Activated naive CD4-positive, alpha-beta T cell treated with anti-CD3 and anti-CD28 coated beads, Interleukin-2, amount 10 ng/mL, durations not matched to agents 7 days and 5 days (primary cell): ENCODE data around the gene MRPL38.
A peak's percentile ranks its signal among the peaks of the same experiment; 100 is the strongest.

ENCODE experiments used
- CTCF ChIA-PET: fragments of 350-600 bp; sonication (Branson Sonifier 250); formaldehyde crosslinking; loops from one replicate; lab custom pipeline; 2021; ENCODE audit warnings: antibody characterized with exemption; lab: Charles Lee
- DNase-seq: peaks from one replicate; pipeline ENCODE4 v3.0.0-alpha.2; 2020
- H3K27ac Mint-ChIP-seq: one replicate; pipeline ENCODE4 v1.8.0; 2021; ENCODE audit warnings: mild to moderate bottlenecking, moderate library complexity, mixed read lengths
- H3K27me3 Mint-ChIP-seq: one replicate; pipeline ENCODE4 v1.8.0; 2021; ENCODE audit warnings: mild to moderate bottlenecking, mixed read lengths
- H3K36me3 Mint-ChIP-seq: one replicate; pipeline ENCODE4 v1.8.0; 2021; ENCODE audit warnings: mixed read lengths
- H3K4me1 Mint-ChIP-seq: one replicate; pipeline ENCODE4 v1.8.0; 2021; ENCODE audit warnings: mixed read lengths
- H3K4me3 Mint-ChIP-seq: one replicate; pipeline ENCODE4 v1.8.0; 2021; ENCODE audit warnings: mild to moderate bottlenecking, moderate library complexity, mixed read lengths
- H3K9me3 Mint-ChIP-seq: one replicate; pipeline ENCODE4 v1.8.0; 2021; ENCODE audit warnings: mixed read lengths

MRPL38 gene

DNA sequence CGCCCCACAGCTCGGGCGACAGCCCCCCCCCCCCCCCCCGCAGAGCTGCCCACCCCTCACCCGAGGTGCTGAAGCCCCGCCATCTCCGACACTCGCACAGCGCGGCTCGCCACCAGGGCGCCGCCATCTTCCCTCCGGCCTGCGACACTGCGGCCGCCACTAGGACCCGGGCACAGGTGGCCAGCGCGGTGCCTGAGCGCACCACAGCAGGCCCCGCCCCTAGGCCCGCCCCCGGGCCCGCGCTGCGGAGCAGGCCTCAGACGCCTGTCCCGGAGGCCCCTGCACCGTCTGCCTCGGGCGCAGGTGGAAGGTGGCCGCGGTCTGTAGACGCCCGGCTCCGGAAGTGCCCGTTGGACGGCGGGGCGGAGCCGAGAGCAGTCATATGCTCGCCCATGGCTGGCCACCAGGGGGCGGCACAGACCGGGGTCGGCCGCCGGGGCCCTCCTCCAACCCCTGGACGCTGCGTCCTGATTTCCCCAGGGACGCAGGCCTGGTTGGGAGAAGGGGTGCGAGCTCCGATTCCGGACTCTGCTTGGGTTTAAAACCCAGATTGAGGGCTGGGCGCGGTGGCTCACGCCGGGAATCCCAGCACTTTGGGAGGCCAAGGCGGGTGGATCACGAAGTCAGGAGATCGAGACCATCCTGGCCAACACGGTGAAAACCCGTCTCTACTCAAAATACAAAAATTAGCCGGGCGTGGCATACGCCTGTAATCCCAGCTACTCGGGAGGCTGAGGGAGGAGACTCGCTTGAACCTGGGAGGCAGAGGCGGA lies at the start of gene MRPL38:
MRPL38 (minus strand) TSS at position 136 of the 773 bp plus-strand sequence; CDS start at position 127, 9 bp downstream.
- no peaks in the 10 kb centered on the region for H3K9me3 Mint-ChIP-seq
- DNase-seq, result peak; percentile 96
- H3K27ac Mint-ChIP-seq, result peak within 1 kb of the TSS; percentile 90
- H3K4me3 Mint-ChIP-seq, result peak within 1 kb of the TSS; percentile 89
- CTCF ChIA-PET, result interaction anchor here (0.6 to 4.6 kb wide), 11 partner anchors 21 to 394 kb away, joined by 3 to 87 read pairs (median 4); partner anchors contain the start of gene CDK3
- H3K36me3 Mint-ChIP-seq, result peaks cover 4% of the 10 kb centered on the region
- H3K4me1 Mint-ChIP-seq, result peaks cover 32% of the 10 kb centered on the region
- H3K27me3 Mint-ChIP-seq, result no peaks in the 10 kb centered on the region

DNA sequence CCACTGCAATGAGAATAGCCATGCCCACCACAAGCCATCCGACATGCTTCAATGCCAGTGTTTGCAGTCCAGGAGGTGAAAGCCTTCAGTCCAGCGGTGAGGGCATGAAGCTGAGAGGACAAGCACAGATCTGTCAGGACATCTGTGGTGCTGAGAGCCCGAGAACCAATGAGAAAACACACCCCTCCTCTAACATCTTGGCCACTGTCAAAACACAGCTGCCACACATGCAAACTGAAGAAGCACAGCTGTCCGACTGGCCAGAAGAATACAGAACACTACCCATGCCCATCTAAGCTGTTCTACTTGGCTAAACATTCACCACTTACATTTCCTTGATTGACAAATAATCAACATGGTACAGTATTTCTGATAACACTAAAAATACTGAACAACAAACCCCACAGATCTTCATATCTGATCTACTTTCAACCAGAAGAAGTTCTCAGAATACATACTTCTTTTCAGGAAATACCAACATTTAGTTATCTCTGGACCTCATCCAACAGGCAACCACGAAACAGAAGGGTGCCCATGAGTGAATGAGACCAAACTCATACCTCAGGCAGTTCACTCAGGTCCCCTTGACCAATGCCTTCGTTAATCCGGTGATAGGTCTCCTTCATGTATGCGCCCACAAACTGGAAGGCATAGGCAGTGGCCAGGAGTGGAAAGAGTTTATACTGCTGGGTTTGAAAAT lies 46.3 kb upstream of the MRPL38 start:
- CTCF ChIA-PET, result interaction anchor here (1.0 to 1.1 kb wide), 2 partner anchors 55 to 63 kb away, joined by 3 read pairs; no protein-coding TSS in a partner anchor
- Mint-ChIP-seq H3K36me3 (peaks cover 42% of the 10 kb centered on the region), H3K27ac (peak overlapping the region; percentile 30), H3K4me1 (peaks cover 16% of the 10 kb centered on the region), H3K27me3 (no peaks in the 10 kb centered on the region), H3K9me3 (no peaks in the 10 kb centered on the region), H3K4me3 (no peak overlapping the region)
- DNase-seq, result no peak

DNA sequence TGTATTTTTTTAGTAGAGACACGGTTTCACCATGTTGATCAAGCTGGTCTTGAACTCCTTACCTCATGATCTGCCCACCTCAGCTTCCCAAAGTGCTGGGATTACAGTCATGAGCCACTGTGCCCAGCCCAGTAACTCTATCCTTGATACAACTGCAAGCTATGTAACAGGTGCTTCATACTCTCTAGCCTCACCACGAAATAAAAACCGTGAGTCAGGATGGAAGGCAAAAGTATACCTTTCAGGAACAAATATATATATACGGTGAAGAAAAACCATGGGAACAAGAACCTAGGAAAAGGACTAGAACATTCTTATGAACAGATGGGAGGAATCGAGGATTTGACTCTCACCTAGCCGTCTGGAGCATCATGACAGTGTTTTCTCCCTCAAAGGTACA lies 45.7 kb upstream of the MRPL38 start:
- no peak for DNase-seq

DNA sequence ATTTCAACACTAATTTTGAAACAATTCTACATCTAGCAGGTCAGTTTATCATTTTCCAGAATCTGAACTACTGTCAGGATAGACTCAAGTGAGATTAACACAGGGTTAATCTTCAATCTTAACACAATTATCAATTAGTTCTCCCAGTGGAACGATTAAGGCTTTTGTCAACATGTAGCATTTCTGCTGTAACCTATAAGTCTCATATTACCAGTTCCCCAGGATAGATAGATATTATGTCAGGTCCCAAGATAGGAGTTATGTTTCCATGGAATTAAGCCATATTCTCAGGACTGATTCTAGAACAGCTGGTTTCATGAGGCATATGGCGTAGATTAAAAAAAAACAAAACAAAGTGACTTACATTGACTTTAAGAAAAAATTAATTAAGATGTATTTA lies 40.5 kb upstream of the MRPL38 start:
- Mint-ChIP-seq H3K4me3 (no peak overlapping the region), H3K36me3 (peaks cover 19% of the 10 kb centered on the region), H3K4me1 (peaks cover 15% of the 10 kb centered on the region), H3K27ac (no peak overlapping the region), H3K27me3 (no peaks in the 10 kb centered on the region), H3K9me3 (no peaks in the 10 kb centered on the region)
- CTCF ChIA-PET, result interaction anchor here (1.1 to 1.3 kb wide), 2 partner anchors 19 to 60 kb away, joined by 3 read pairs; no protein-coding TSS in a partner anchor
- no peak for DNase-seq

More for the DNA sequence above, 45.7 kb upstream of the MRPL38 start:
- CTCF ChIA-PET, result interaction anchor here (0.8 to 1.1 kb wide), 2 partner anchors 64 to 329 kb away, joined by 3 read pairs; no protein-coding TSS in a partner anchor
- Mint-ChIP-seq H3K36me3 (peaks cover 38% of the 10 kb centered on the region), H3K9me3 (no peaks in the 10 kb centered on the region), H3K4me3 (no peak overlapping the region), H3K27ac (no peak overlapping the region), H3K27me3 (no peaks in the 10 kb centered on the region), H3K4me1 (peaks cover 16% of the 10 kb centered on the region)

DNA sequence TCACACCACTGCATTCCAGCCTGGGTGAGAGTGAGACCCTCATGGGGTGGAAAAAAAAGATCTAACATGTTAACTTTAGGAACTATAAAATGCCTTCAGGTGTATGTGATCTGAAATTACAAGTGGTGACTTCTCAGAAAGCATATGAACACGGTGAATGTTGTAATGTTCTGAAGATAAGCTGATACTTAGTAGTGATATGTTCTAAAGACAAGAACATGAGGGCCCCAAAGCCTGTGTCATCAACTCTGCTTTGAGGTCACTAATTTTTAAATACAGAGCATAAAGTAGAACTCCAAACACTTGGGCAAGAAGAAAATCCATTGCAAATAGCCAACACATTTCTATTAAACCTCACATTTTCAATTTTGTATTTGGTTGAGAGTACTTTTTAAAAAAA lies 38.8 kb upstream of the MRPL38 start:
- H3K9me3 Mint-ChIP-seq, result no peaks in the 10 kb centered on the region
- H3K4me1 Mint-ChIP-seq, result peaks cover 21% of the 10 kb centered on the region
- H3K4me3 Mint-ChIP-seq, result no peak overlapping the region
- no peak overlapping the region for H3K27ac Mint-ChIP-seq
- no peaks in the 10 kb centered on the region for H3K27me3 Mint-ChIP-seq
- DNase-seq, result no peak
- H3K36me3 Mint-ChIP-seq, result peaks cover 7% of the 10 kb centered on the region
- CTCF ChIA-PET, result no interaction called here

DNA sequence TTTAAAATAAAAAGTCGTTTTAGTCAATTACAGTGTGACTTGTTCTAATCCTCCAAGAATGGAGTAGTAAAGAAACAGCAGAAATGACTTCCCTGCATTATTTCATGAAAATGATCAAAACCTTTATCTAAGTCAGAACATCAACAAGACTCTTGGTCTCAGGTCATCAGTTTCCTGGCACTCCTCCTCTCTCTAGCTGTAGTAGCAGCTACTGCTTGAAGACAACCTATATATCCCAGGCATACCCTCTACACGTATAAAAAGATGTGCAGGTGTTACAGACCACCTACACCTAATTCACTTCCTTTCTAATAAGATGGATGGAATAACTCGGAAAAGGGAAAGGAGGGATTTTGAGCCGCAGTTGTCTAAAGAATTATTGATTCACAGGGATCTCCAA lies 37.8 kb upstream of the MRPL38 start:
- no peak for DNase-seq
- Mint-ChIP-seq H3K9me3 (no peaks in the 10 kb centered on the region), H3K4me3 (no peak overlapping the region), H3K27ac (no peak overlapping the region), H3K27me3 (no peaks in the 10 kb centered on the region), H3K36me3 (peaks cover 4% of the 10 kb centered on the region), H3K4me1 (peaks cover 21% of the 10 kb centered on the region)
- CTCF ChIA-PET, result no interaction called here

DNA sequence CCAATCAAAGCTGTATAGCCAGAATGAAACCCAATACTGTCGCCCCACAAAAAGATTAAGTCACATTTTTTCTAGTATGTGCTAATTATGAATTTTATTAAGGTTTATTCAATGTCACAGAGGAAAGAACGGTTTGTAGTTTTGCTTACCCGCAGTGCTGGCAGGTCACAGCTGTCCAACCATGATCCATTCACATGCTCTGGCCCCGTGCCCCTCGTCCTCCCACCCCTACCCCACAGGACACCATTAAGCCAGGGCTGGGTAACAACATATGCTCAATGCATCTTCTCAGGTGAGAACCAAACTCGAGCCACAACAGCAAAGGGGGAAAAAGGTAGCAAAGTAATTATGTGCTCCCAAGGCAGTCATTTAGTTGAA lies 36.7 kb upstream of the MRPL38 start:
- Mint-ChIP-seq H3K4me3 (peak overlapping the region; percentile 93), H3K9me3 (no peaks in the 10 kb centered on the region), H3K4me1 (peaks cover 21% of the 10 kb centered on the region), H3K36me3 (peaks cover 2% of the 10 kb centered on the region), H3K27me3 (no peaks in the 10 kb centered on the region), H3K27ac (no peak overlapping the region)
- CTCF ChIA-PET, result interaction anchor here (0.8 to 0.9 kb wide), 3 partner anchors 14 to 73 kb away, joined by 3 read pairs; partner anchors contain the start of gene CDK3
- DNase-seq, result no peak

DNA sequence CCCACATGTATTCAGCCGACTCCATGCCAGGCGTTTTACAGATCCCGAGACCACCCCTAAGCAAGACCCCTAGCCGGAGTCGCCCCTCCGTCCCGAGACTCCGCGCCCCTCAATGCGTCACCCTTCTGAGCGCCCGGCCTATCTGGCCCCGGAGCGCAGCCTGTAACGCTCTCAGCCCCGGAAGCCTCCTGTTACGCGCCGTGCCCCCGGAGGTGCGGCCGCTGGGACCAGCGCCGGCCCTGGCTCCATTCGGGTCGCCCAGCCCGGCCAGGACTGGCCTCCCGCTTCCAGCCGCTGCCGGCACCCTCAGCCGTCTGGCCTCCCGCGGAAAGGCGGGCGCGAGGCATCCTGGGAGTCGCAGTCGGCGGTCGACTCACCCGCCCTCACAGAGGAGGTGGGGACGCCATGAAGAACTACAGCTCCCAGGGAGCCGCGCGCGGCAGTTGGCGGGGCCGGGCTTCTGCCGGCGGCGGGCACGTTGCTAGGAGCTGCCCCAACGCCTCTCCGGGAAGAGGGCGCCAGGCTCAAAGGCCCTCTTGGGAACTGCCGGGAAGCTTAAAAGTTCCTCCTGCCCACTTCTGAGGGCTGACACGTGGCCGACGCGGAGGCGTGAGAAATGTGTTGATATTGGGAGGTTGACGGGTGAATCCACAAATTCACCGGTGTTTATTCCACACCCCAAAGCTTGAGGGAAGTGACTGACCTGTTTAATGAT lies 36.2 kb upstream of the MRPL38 start, which contains the start of gene FBF1:
FBF1 (minus strand) TSS at position 316 of the 715 bp plus-strand sequence. CDS start 2,893 bp downstream, outside the sequence.
- H3K27ac Mint-ChIP-seq, result peak within 1 kb of the TSS; percentile 80
- H3K9me3 Mint-ChIP-seq, result no peaks in the 10 kb centered on the region
- CTCF ChIA-PET, result interaction anchor here (0.6 to 0.9 kb wide), 4 partner anchors 13 to 389 kb away, joined by 3 read pairs; partner anchors contain the start of gene CDK3
- H3K36me3 Mint-ChIP-seq, result no peaks in the 10 kb centered on the region
- H3K4me1 Mint-ChIP-seq, result peaks cover 21% of the 10 kb centered on the region
- DNase-seq, result peak; percentile 94
- no peaks in the 10 kb centered on the region for H3K27me3 Mint-ChIP-seq
- peak within 1 kb of the TSS; percentile 93 for H3K4me3 Mint-ChIP-seq

DNA sequence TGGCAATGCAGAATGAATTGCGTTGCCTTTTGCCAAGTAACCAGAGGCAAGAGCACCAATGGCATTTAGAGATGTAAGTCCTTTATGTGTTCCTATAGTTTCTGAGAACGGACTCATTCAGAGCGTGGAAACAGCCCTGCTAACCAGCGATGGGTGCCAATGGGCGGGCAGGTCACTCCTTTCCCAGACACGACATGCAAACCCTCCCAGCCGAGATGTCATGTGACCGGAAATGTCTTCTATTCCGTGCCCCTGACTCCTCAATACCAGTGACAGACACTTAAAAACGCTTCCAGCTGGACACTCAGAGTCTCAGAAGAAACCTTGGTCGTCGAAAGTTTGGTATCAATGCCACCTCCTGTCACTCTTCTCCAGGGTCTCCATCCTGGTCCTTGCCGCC lies 33.0 kb upstream of the MRPL38 start:
- no peak overlapping the region for H3K4me3 Mint-ChIP-seq
- no peak overlapping the region for H3K27ac Mint-ChIP-seq
- H3K9me3 Mint-ChIP-seq, result no peaks in the 10 kb centered on the region
- no peak for DNase-seq
- no peaks in the 10 kb centered on the region for H3K36me3 Mint-ChIP-seq
- peaks cover 21% of the 10 kb centered on the region for H3K4me1 Mint-ChIP-seq
- no peaks in the 10 kb centered on the region for H3K27me3 Mint-ChIP-seq
- CTCF ChIA-PET, result interaction anchor here (0.8 kb wide), 1 partner anchor 33 kb away, joined by 3 read pairs; the partner anchor contains the start of gene MRPL38

DNA sequence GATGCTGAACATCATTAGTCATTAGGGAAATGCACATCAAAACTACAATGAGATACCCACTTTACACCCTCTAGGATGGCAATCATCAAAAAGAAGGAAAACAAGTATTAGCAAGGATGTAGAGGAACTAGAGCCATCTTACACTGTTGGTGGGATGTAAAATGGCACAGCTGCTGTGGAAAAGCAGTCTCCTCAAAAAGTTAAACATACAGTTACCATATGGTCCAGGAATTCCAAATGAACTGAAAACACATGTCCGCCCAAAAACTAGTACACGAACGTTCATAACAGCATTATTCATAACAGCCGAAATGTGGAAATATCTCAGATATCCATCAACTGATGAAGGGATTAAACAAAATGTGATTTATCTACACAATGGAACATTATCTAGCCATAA lies 29.1 kb upstream of the MRPL38 start:
- H3K27me3 Mint-ChIP-seq, result no peaks in the 10 kb centered on the region
- CTCF ChIA-PET, result no interaction called here

DNA sequence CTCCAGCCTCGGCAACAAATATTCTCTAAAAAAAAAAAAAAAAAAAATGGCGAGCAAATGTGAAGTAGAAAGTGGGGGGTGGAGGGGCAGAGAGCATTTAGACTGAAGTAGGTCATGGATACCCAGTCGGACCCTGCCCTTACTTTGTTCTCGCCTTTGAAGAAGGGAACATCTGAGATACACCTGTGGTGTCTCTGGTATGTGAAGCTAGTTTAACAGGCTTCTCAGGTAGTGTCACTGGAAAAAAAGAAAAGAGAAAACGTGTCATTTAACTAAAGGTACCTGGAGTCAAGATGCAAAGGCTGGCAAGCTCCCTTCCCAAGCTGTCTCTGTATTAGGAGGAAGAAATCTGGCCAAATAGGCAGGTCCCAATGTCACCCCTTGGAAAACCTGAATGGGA lies 28.2 kb upstream of the MRPL38 start:
- CTCF ChIA-PET, result no interaction called here
- no peak for DNase-seq
- Mint-ChIP-seq H3K4me3 (no peak overlapping the region), H3K36me3 (no peaks in the 10 kb centered on the region), H3K27me3 (no peaks in the 10 kb centered on the region), H3K4me1 (no peaks in the 10 kb centered on the region), H3K27ac (no peak overlapping the region), H3K9me3 (no peaks in the 10 kb centered on the region)

More for the DNA sequence above, 29.1 kb upstream of the MRPL38 start:
- Mint-ChIP-seq H3K36me3 (no peaks in the 10 kb centered on the region), H3K4me3 (no peak overlapping the region), H3K4me1 (no peaks in the 10 kb centered on the region), H3K9me3 (no peaks in the 10 kb centered on the region), H3K27ac (no peak overlapping the region)
- DNase-seq, result no peak

DNA sequence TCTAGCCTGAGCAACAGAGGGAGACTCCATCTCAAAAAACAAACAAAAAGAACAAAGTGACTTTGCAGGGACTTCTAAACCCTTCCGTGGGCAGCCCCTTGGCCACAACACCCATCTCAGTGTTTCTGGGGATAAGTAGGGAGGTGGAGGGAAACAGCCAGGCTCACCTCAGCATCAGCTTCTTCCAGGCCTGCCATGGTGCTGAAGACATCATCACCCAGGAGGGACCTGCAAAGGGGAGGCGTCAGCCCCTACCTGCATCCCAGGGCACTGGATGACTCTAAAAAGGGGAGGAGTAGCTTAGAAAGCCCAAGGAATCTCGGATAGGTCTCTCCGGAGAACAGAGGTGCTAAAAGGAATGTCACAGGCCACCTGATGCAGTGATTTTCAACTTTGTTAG lies 26.4 kb upstream of the MRPL38 start:
- CTCF ChIA-PET, result no interaction called here
- H3K27me3 Mint-ChIP-seq, result no peaks in the 10 kb centered on the region
- no peaks in the 10 kb centered on the region for H3K36me3 Mint-ChIP-seq
- no peak overlapping the region for H3K4me3 Mint-ChIP-seq
- no peaks in the 10 kb centered on the region for H3K4me1 Mint-ChIP-seq
- H3K9me3 Mint-ChIP-seq, result no peaks in the 10 kb centered on the region
- H3K27ac Mint-ChIP-seq, result no peak overlapping the region
- no peak for DNase-seq

DNA sequence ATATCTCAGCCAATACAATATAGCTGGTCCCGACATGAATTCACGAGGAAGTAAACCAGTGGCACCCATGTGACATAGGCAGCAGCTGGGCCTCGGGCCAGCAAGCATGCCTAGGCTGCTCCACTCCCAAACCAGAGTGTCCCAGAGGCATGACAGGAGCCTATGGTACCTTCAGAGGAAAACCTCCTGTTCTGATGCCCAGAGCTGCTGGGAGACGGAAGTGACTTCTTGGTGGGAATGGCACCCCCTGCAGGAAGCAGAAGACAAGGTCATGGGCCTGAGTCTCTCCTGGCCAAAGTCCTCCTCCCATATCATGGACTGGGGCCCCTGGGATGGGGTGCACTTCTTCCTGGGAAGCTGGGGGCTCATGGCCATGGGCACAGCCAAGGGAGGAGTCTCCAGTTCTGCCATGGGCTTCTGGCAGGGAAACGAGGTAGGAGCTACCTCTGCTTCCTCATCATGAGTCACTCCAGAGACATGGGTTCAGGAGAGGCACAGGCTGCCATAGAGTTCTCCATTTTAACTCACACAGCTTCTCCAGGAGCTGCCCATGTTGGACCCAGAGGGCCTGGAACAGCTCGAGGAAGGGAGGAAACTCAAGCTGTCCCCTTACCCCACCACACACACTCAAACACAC lies 22.7 kb upstream of the MRPL38 start:
- CTCF ChIA-PET, result interaction anchor here (0.9 to 1.5 kb wide), 7 partner anchors 10 to 74 kb away, joined by 3 to 4 read pairs (median 4); partner anchors contain the start of gene FBF1
- no peaks in the 10 kb centered on the region for H3K27me3 Mint-ChIP-seq
- no peak overlapping the region for H3K4me3 Mint-ChIP-seq
- no peaks in the 10 kb centered on the region for H3K9me3 Mint-ChIP-seq
- DNase-seq, result no peak
- no peaks in the 10 kb centered on the region for H3K4me1 Mint-ChIP-seq
- H3K27ac Mint-ChIP-seq, result no peak overlapping the region
- H3K36me3 Mint-ChIP-seq, result no peaks in the 10 kb centered on the region
